HG03097 (cell line): ENCODE measurements around the gene CLPSL1.
A peak's percentile ranks its signal among the peaks of the same experiment; 100 is the strongest.
"Not testable (repeated sequence)": the region's sequence is repeated elsewhere in the genome, so short reads cannot be mapped to it uniquely, and the experiment has no call there.

Experiments used
- ATAC-seq: cut with Tn5 transposase; IDR thresholded peaks from one replicate; pipeline ENCODE4 v1.9.1; 2021; ENCODE audit not compliant: unreplicated experiment, low FRiP score

Gene CLPSL1, protein sequence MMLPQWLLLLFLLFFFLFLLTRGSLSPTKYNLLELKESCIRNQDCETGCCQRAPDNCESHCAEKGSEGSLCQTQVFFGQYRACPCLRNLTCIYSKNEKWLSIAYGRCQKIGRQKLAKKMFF

DNA sequence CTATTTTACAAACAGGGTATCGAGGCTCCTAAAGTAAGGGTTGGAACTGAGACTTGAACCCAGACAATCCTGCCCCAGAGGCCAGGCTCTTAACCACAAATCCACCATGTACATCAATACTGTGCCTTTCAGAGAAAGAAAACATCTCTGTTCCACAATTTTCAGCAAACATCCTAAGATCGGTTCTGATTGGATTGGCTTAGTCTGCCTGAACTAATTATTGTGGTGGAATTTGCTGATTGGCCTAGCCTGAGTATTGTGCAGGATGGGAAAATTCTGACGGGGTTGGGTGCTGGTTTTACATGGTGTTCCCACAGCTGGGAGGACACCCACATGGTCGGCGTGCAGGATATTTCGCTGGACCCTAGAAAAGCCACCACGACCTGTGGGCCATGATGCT, at the start of gene CLPSL1:
CLPSL1 (plus strand) TSS at position 301 of the 400 bp plus-strand sequence; CDS start at position 393, 92 bp downstream.
- no peak for ATAC-seq

DNA sequence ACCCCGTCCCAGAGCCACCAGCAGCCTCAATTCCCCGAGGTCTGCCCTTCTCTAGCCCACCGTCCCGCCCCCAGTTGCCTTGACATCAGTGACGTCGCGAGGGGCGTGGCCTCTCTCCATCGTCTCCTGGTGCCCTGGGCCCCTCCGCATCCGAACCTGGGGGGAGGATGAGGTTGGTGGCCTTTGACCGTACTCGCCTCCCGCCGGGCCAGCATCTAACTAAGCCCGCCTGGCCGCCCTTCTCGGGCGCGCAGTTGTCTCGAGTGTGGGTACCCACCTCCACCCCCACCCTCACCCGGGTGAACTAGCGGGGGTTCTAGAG, 49.4 kb upstream of the CLPSL1 start:
- peak; percentile 44 for ATAC-seq

DNA sequence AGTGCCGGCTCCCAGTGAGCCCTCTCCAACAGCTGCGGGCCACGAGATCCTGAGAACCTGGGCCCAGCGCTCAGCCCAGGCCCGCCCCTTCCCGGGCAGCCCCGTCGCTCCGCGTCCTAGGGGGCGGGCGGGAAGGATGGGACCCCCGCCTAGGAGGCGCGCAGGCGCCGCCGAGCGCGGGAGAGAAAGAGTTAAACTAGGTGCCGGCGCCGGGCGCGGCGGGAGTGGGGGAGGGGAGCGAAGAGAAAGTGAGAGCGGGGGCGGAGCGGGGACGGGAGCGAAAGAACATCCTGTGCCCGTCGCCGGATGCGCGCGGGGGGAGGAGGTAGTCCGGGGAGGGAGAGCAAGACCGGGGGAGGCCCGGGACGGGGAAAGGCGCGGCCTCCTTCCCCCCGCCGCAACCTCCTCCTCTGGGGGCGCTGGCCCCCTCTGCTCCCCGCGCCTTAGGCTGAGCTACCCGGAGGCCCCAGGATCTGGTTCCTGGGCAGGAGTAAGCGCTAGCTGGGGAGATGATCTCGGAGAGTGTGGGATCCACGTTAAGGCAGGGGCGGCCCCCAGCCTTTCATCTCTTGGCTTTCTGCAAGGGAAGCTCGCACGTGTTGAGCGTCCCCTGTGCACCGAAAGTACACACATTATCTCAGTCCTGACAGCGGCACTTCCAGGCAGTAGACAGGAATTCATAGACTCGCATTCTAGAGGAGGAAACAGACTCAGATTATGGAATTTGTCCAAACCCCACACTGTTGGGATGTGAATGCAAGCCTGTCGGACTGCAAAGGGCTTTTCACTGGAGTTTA, 48.9 kb upstream of the CLPSL1 start:
- peak; percentile 43 for ATAC-seq

DNA sequence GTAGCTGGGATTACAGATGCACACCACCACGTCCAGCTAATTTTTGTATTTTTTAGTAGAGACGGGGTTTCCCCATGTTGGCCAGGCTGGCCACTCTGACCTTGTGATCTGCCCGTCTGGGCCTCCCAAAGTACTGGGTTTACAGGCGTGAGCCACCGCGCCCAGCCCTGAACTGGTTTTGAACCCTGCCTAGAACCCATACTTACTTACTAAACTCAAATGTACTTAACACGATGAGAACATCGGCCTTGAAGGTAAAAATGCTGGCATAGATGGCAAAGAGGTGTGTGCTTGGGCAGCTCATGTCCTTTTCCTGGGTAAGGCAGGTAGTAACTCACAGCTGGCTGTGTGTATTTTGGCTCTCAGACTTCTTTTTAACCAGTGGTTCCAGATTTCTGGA, 47.2 kb upstream of the CLPSL1 start:
- no peak for ATAC-seq

DNA sequence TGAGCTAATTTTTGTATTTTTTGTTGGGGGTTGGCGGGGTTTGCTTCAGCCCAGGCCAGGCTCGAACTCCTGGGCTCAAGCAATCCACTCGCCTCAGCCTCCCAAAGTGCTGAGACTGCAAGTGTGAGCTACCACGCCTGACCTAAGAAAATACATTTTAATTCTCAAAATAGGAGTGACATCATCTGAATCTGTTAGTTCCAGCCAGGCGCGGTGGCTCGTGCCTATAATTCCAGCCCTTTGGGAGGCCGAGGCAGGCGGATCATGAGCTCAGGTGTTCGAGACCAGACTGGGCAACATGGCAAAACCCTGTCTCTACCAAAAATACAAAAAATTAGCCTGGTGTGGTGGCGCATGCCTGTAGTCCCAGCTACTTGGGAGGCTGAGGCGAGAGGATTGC, 46.5 kb upstream of the CLPSL1 start:
- not testable (repeated sequence) for ATAC-seq

DNA sequence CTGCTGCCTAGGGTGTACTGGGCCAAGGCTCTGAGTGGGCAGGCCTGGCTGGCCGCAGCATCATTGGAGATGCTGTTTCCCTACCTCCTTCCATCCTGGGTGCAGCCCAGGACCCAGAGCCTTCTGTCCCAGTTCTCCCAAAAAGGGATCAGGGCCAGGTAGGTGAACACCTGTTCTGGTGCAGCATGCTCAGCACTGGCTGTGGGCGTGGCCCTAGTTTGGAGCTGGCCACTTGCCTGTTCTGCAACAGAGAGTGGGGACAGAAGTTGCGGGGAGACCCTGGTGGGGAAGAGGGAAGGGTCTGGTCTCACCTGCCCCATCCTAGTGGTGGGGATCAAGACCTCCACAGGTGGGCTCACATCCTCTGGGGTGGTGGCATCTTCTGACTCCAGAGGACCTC, 45.4 kb upstream of the CLPSL1 start:
- no peak for ATAC-seq

DNA sequence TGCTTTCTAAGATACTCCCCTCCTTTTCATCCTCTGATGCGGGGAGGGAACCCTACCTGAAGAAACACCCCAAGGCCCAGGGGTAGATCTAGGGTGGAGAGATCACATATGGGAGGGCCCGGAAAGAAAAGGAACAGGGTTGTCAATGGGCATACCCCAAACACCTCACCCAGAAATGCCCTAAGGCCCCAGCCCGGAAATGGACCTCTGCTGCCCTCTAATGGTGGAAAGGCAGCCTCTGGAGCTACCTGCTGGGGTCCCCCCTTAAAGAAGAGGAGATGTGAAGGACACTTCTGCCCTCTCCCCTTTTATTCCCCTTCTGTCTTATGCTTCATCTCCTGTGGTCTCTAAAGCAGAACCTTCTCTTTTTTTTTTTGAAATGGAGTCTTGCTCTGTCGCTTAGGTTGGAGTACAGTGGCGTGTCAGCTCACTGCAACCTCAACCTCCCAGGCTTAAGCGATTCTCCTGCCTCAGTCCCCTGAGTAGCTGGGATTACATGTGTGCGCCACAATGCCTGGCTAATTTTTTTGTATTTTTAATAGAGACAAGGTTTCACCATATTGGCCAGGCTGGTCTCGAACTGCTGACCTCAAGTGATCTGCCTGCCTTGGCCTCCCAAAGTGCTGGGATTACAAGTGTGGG, 44.4 kb upstream of the CLPSL1 start:
- ATAC-seq: no peak

DNA sequence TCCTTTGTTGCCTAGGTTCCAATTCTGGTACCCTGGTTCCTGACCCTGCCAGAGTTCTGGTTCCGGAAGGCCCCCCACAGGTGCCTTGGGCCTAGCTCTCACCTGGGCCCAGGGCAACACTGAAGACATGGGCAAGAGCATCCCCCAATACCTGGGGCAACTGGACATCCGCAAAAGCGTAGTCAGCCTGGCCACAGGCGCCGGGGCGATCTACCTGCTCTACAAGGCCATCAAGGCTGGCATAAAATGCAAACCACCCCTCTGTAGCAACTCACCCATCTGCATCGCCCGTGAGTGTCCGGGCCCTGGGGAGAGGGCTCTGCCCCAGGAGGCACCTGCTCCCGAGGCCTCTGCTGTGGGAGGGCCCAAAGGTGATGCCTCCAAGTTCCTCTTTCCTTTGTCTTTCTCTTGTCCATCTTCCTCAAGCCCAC, 43.8 kb upstream of the CLPSL1 start, which contains the start of gene ARMC12:
ARMC12 (plus strand) TSS at position 51 of the 431 bp plus-strand sequence; CDS start at position 128, 77 bp downstream.
- ATAC-seq: no peak

DNA sequence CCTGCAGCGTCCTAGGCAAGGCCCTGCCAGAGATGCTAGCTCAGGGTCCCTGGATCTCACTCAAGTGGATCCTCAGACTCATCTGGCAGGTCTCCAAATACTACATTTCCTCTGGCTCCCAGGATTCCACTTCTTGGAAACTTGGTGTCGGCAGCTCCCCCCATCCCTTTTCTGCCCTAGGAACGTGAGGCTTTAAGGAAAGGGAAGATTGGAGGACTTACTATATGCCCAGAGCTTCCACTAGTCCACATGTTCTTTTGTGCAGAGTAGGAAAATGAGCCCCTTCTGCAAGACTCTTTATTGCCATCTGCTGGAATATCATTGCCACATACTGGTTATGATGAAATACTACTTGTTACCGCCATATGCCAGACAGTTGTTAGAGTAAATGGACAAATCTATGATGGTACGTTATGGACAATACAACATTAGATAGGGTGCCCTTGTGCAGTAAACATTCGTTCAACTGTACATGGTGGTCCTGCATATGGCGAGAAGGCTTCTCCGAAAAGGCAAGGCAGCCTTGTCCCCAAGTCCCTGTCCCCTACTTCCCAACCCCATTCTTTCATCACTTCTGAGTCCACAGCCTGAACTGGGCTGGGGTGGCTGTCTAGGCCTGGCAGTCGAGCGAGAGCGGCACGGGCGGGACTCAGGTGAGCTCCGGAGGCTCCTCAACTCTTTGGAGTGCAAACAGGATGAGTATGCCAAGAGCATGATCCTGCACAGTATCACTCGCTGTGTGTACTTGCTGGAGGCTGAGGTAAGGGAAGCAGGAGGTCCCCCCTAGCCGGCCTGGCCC, 43.2 kb upstream of the CLPSL1 start:
- ATAC-seq: no peak

DNA sequence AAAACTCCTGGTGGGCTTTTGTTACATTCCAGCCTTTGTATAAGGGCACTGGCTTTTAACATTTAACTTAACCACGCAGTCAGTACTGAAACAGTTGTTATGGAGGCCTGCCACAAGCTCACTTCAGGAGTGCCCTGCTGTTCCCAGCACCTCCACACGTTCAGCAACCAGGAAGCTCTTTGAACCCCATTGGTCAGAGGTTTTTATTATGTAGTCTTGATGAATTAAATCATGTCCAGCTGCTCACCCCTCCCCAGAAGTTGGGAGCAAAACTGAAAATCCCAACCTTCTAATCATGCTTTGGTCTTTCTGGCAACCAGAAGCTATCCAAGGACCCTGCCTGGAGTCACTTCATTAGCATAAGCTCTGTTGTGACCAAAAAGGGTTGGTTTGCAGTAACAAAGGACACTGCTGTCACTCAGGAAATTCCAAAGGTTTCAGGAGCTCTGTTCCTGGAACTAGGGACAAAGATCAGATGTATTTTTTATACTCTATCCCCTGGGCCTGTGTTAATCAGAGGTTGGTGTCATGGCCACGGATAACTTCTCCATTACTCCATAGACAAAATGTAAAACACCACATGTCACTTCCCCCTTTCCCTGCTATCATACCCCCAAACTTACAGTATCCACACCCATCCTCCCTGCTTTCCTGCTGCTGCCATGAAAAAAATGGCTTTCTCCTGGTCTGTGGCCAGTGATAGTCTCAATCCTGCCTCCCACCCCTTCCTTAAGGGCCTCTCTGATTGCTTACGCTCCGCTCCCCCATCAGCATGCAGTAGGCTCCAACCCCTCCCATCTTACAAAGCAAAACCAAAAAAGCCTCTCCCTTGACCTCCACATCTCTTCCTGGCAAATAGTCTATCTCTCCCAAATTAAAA, 40.9 kb upstream of the CLPSL1 start:
- no peak for ATAC-seq

DNA sequence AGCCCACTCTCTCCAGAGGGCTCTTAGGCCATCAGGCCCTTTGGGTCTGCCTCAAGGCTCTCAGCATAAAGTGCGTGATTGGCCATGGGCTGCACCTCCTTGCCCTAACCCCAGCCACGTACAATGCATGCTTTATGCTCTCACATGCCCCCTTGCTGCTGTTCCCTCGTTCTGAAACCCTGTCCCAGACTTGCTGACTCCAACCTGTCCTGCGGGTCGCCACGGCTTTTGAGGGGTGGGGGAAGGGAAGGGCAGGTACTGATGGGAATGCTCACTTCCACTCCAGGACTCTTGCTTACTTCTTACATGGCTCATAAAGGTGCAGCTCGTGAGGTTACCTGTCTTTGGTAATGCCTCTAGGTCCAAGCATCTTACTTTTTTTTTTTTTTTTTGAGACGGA, 38.0 kb upstream of the CLPSL1 start:
- ATAC-seq: no peak

DNA sequence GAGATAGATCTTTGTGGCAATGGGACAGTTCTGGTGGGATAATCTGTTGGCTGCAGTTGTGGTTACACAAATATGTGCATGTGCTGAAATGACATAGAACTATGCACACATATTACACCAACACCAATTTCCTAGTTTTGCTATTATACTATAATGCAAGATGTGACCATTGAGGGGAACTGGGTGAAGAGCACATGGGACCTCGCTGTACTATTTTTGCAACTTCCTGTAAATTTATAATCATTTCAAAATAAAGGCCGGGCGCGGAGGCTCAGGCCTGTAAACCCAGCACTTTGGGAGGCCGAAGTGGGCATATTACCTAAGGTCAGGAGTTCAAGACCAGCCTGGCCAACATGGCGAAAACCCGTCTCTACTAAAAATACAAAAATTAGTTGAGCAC, 35.3 kb upstream of the CLPSL1 start:
- ATAC-seq: no peak

DNA sequence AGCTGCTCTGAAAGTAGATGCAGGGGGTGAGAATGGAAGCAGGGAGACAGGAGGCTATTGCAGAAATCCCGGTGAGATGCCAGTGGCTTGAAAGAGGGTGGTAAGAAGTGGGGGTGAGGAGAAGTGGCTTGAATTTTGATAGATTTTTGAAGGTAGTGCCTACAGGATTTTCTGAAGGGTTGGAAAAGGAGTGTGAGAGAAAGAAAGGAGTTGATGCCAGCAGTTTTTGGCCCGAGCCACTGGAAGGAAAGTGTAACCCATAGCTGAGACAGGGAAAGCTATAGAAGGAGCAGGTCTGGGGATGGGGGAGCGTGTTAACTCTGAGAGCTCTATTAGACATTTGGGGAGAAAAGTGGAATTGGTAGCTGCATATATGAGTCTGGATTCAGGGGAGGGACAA, 34.3 kb upstream of the CLPSL1 start:
- ATAC-seq: no peak

DNA sequence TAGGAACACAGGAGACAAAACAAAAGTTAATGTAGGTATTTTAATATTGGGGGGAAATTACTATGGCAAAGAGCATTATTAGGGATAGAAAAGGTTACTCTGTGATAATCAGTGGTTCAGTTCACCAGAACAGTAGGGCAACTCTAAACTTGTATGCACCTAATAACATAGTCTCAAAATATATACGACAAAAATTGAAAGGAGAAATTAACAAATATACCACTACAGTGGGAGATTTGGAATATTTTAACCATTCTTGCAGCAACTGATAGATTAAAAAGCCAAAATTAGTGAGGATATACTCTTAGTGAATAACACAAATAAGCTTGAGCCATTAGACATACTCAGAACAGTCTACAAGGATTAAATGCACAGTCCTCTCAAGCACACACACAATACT, 32.9 kb upstream of the CLPSL1 start:
- no peak for ATAC-seq

DNA sequence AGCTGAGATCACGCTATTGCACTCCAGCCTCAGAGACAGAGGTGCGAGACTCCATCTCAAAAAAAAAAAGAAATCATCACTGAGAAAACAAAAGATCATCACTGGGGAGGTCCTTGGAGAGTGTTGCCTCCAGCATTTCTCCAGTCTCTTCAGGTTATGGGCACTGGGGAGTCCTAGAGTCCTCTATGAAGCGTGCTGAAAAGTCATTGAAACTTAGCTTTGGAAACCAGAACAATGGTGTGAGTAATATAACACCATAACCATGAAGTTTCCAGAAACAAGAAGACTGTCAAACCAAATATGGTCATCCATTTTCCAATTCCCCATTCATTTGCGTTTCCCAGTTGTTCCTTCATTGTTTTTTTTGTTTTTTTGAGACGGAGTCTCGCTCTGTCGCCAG, 30.3 kb upstream of the CLPSL1 start:
- ATAC-seq: no peak

DNA sequence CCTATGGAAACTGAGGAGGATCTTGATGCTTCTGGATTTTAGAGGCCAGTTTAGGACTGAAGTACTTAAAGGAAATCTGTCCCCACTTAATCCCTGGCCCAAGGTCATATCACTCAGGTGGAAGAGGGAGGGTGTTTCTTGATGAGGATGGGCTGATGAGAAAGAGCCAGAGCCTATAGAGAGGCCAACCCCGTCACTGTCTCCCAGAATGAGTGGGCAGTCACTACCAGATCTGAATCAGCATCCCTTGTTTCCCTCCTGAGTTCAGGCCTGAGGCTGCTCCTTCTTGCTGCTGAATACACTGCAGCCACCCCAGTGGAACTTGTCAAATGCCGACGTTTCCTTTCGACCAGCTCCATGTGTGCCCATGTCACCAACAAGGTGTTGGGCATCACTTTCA, 29.2 kb upstream of the CLPSL1 start:
- ATAC-seq: no peak

DNA sequence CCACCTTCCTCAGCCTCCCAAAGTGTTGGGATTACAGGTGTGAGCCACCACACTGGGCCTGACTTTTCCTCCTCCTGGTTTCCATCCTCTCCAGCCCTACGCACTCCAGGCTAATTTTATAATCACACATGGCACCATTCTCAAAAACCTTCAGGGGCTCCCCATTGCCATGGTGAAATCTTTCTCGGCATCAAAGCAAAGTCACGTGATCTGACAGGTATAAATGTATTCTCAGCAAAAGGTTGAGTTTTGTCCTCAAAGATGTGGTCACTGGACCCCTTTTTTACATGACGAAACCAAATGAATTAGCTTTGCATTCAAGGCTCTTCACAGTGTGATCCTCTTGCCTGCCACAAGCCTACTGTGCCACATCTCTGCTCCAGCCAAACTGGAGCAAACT, 28.5 kb upstream of the CLPSL1 start:
- ATAC-seq: no peak

DNA sequence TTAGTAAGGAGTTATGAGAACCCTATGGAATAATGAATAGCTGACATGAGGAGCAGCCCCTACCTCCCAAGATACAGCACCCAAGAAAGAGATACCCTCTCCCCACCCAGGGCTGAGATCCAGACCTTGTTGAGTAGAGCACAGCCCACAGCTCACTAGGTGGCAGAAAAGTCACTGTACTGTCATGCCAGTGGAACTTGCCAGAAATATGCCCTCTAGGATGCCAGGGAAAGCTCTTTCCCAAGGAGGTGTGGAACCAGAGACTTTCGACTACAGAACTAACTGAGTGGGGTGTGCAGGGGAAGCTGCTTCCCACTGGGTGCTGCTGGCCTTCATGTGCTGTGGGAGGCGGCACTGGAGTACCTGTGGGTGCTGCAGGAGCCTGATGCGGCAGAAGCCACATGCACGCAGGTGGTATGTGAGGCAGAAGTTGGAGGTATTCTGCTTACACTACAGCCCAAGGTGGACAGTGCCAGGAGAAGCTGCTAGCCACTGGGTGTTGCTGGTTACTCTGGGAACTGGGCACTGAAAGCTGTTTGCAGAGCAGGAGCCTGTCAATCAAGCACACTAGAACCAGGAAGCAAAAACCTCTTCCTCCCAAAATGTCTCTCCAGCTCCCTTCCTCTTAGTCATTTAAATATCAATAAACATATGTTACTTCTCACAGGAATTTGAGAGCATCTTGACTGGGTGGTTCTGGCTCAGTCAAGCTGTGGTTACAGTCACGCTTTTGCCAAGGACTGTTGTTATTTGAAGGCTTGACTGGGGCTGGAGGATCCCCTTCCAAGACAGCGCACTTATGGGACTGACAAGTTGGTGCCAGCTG, 26.2 kb upstream of the CLPSL1 start:
- ATAC-seq: no peak

DNA sequence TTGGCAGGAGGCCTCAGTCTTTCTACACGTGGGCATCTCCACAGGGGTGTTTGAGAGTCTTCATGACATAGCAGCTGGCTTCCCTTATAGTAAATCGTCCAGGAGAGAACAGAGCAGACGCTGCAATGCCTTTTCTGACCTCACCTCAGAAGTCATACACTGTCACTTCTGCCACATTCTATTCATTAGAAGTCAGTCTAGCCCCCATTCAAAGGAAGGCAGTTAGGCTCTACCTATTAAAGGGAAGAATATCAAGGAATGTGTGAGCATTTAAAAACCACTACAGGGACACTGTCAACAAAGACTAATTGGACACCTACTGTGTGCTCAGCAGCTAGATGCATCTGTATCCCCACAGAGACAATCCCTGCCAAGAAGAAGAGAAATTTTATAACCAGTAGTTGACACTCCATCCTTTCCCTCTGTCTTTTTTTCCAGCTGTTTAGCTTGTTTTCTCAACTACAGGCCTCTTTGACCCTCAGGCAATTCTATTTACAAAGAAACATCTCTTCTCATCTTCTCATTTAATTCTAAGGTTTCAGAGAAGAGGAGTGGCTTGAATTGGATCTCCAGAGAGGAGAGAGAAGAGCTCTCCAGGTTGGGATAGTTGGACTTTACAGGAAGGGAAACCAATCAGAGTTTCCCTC, 25.4 kb upstream of the CLPSL1 start:
- no peak for ATAC-seq
